Measurements from ENCODE around the gene HES4. TPM values are rescaled to one million over a fixed set of nuclear protein-coding genes. Genes with fewer than 3 reads are reported as not detected.
"Not testable (repeated sequence)": the region's sequence is repeated elsewhere in the genome, so short reads cannot be mapped to it uniquely, and the experiment has no call there.

Gene HES4
- total RNA-seq, 1 donor from 2014 or later = 218 TPM

GRCh38 chr1:1031659-1032235 is 31.9 kb upstream of the HES4 start:
- peak overlapping the region; percentile 98 for H3K27ac Mint-ChIP-seq (ENCODE audit: unreplicated experiment)
- H3K36me3 Mint-ChIP-seq (ENCODE audit: unreplicated experiment) = no peaks in the 10 kb centered on the region
- no peak for DNase-seq
- TF ChIP-seq CTCF (IDR thresholded peaks at IDR 0.05; ENCODE audit: partially characterized antibody, unreplicated experiment) = no peak
- H3K4me1 Mint-ChIP-seq (ENCODE audit: low read depth, unreplicated experiment) = peaks cover 14% of the 10 kb centered on the region
- H3K9me3 Mint-ChIP-seq (ENCODE audit: unreplicated experiment) = peaks cover 17% of the 10 kb centered on the region
- H3K4me3 Mint-ChIP-seq (ENCODE audit: unreplicated experiment) = peak overlapping the region; percentile 85
- H3K27me3 Mint-ChIP-seq (ENCODE audit: unreplicated experiment) = peaks cover 20% of the 10 kb centered on the region

- H3K4me3 Mint-ChIP-seq (ENCODE audit: unreplicated experiment); H3K36me3 Mint-ChIP-seq (ENCODE audit: unreplicated experiment); H3K27ac Mint-ChIP-seq (ENCODE audit: unreplicated experiment); DNase-seq: not testable (repeated sequence)
- H3K27me3 Mint-ChIP-seq (ENCODE audit: unreplicated experiment) = peaks cover 18% of the 10 kb centered on the region
- H3K4me1 Mint-ChIP-seq (ENCODE audit: low read depth, unreplicated experiment) = peaks cover 12% of the 10 kb centered on the region
- H3K9me3 Mint-ChIP-seq (ENCODE audit: unreplicated experiment) = peaks cover 17% of the 10 kb centered on the region
Observed at GRCh38 chr1:1030867-1031658, 31.2 kb upstream of the HES4 start.

GRCh38 chr1:1027791-1028190 is 27.9 kb upstream of the HES4 start:
- Mint-ChIP-seq H3K4me3 (ENCODE audit: unreplicated experiment) (no peak overlapping the region), H3K36me3 (ENCODE audit: unreplicated experiment) (no peaks in the 10 kb centered on the region), H3K27me3 (ENCODE audit: unreplicated experiment) (peaks cover 13% of the 10 kb centered on the region), H3K27ac (ENCODE audit: unreplicated experiment) (no peak overlapping the region), H3K9me3 (ENCODE audit: unreplicated experiment) (peaks cover 18% of the 10 kb centered on the region), H3K4me1 (ENCODE audit: low read depth, unreplicated experiment) (peaks cover 17% of the 10 kb centered on the region)
- no peak for TF ChIP-seq CTCF (IDR thresholded peaks at IDR 0.05; ENCODE audit: partially characterized antibody, unreplicated experiment)
- DNase-seq = peak; percentile 11

GRCh38 chr1:1026599-1027413 is 26.9 kb upstream of the HES4 start:
- no peak for DNase-seq
- H3K4me1 Mint-ChIP-seq (ENCODE audit: low read depth, unreplicated experiment) = peaks cover 11% of the 10 kb centered on the region
- H3K27me3 Mint-ChIP-seq (ENCODE audit: unreplicated experiment) = peaks cover 7% of the 10 kb centered on the region
- no peaks in the 10 kb centered on the region for H3K36me3 Mint-ChIP-seq (ENCODE audit: unreplicated experiment)
- TF ChIP-seq CTCF (IDR thresholded peaks at IDR 0.05; ENCODE audit: partially characterized antibody, unreplicated experiment) = no peak
- H3K4me3 Mint-ChIP-seq (ENCODE audit: unreplicated experiment) = no peak overlapping the region
- no peak overlapping the region for H3K27ac Mint-ChIP-seq (ENCODE audit: unreplicated experiment)
- H3K9me3 Mint-ChIP-seq (ENCODE audit: unreplicated experiment) = peaks cover 15% of the 10 kb centered on the region

- H3K9me3 Mint-ChIP-seq (ENCODE audit: unreplicated experiment) = peaks cover 13% of the 10 kb centered on the region
- H3K27me3 Mint-ChIP-seq (ENCODE audit: unreplicated experiment) = peaks cover 5% of the 10 kb centered on the region
- H3K36me3 Mint-ChIP-seq (ENCODE audit: unreplicated experiment) = no peaks in the 10 kb centered on the region
- no peak for DNase-seq
- H3K27ac Mint-ChIP-seq (ENCODE audit: unreplicated experiment) = no peak overlapping the region
- no peak overlapping the region for H3K4me3 Mint-ChIP-seq (ENCODE audit: unreplicated experiment)
- peaks cover 11% of the 10 kb centered on the region for H3K4me1 Mint-ChIP-seq (ENCODE audit: low read depth, unreplicated experiment)
- TF ChIP-seq CTCF (IDR thresholded peaks at IDR 0.05; ENCODE audit: partially characterized antibody, unreplicated experiment) = no peak
Observed at GRCh38 chr1:1025730-1026129, 25.8 kb upstream of the HES4 start.

Data from glutamatergic neuron (in vitro differentiated cells).